ENCODE data around the gene AVL9. TPM values are rescaled to one million over a fixed set of nuclear protein-coding genes. Genes with fewer than 3 reads are reported as not detected.
"Not testable (repeated sequence)": the region's sequence is repeated elsewhere in the genome, so short reads cannot be mapped to it uniquely, and the experiment has no call there.

Gene AVL9
- total RNA-seq, 1 donor from 2014 or later, result 33.1 TPM

DNA sequence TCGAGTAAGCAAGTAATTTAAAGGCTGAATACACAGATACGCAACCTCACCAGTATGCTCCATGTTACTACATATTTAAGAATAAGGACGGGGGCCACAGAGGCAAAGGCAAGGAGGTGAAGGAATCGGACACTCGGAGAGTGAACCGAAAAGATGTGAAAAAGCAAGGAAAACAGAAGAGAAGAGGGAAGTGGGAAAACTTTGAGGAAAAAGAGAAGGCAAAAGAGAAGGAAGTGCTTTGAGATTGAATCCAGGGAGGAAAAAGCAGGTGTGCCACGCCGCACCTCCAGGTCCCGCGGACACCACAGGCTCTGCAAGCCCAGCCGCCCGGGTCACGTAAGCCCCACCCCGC is 367 bp upstream of the AVL9 start:
- DNase-seq (ENCODE audit: extremely low read depth, low read depth, low spot score), result no peak

- DNase-seq (ENCODE audit: extremely low read depth, low read depth, low spot score), result no peak
These were observed 944 bp downstream of the AVL9 start for GRCh38 chr7:32496052-32496813.

- not testable (repeated sequence) for DNase-seq (ENCODE audit: extremely low read depth, low read depth, low spot score)
These were observed 4.5 kb downstream of the AVL9 start for GRCh38 chr7:32499755-32500154.

GRCh38 chr7:32500216-32500615 is 4.9 kb downstream of the AVL9 start:
- not testable (repeated sequence) for DNase-seq (ENCODE audit: extremely low read depth, low read depth, low spot score)

GRCh38 chr7:32500922-32501341 is 5.6 kb downstream of the AVL9 start:
- DNase-seq (ENCODE audit: extremely low read depth, low read depth, low spot score), result no peak

GRCh38 chr7:32501522-32501921 is 6.2 kb downstream of the AVL9 start:
- DNase-seq (ENCODE audit: extremely low read depth, low read depth, low spot score), result no peak

DNA sequence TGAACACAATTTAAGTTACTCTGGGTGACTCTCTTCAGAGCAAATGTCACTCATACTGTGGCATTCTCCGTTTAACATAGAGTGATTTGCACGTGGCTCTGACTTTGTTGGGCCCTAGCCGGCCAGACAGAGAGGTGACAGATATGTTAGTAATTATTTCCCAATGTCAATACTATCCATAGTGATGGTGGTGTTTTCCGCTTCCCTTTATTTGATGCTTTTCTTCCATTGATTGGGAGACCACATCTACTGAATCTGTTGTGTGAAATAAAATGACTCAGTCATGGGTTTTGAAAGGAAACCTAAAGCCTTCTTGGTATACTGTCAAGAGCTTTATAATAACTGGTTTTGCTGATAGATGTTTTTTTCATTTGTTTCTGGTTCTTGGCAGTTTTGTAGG is 7.4 kb downstream of the AVL9 start:
- no peak for DNase-seq (ENCODE audit: extremely low read depth, low read depth, low spot score)

- DNase-seq (ENCODE audit: extremely low read depth, low read depth, low spot score), result no peak
These were observed 11.2 kb downstream of the AVL9 start for GRCh38 chr7:32506266-32507054.

DNA sequence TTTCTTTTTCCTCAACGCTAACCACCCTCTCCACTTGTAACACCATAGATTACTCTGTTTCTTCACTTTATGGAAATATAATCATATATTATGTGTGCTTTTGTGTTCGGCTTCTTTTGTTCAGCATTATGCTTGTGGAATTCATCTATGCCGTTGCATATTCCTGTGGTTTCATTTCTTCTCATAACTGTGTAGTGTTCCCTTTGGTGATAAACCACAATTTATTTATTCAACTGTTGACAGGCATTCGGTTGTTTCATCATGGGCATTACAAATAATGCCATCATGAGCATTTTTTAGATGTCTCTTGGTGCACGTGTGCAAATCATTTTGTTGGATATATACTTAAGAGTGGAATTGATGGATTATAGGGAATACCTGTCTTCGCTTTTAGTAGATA is 12.1 kb downstream of the AVL9 start:
- no peak for DNase-seq (ENCODE audit: extremely low read depth, low read depth, low spot score)

GRCh38 chr7:32511791-32512190 is 16.5 kb downstream of the AVL9 start:
- no peak for DNase-seq (ENCODE audit: extremely low read depth, low read depth, low spot score)

- no peak for DNase-seq (ENCODE audit: extremely low read depth, low read depth, low spot score)
These were observed 17.9 kb downstream of the AVL9 start for GRCh38 chr7:32513210-32513609.

DNA sequence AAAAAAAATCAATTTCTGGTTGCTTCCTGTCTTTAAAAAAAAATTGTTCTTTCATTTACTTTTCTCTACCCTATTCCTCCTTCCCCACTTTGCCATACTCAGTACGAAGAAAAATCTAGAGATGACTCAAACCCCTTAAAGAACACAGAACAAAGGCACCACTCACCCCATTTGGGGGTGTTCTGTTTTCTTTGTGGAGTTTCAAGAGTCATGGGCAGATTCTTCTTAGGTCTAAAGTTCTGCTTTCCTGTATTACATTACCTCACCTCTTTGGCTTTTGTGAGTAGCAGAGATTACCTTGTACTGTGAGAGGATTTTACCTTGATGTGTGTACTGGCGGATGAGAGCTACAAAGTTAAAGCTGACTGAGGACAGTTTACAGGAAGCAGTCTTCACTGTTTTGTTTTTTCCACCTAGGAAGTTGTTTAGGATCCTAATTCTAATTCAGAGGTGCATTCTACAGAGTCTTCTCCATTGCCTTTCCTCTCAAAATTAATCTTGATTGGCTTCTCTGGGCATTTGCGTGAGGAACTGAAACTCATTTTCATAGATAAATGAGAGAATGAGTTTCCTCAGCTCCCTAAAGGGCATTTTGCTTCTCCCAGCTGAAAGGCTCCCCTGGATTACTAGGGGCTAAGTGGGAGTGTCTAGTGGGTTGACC is 20.7 kb downstream of the AVL9 start:
- no peak for DNase-seq (ENCODE audit: extremely low read depth, low read depth, low spot score)

DNA sequence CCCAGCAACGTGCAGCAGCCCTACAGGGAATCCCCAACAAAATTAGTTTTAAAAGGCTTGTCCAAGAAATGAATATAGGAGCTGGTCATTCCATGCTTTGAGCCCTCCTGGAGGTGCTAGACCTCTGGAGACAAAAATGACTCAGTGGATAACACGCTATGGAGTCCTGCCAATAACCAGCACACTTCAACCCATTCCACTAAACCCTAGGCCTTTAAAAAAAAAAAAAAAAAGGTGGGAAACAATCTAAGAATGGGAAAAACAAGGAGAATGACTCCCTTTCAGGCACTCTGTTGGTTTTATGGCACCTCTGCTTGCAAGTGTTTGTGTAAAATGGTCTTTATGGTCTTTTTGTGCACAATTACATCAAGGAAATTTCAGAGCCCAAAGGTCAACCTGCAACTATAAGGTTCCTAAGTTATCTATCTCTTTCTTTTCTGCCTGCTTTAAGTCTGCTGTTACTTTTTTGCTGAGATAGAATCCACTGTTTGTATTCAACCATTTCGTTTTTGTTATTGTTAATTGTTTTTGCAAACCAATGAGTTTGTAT is 21.3 kb downstream of the AVL9 start:
- no peak for DNase-seq (ENCODE audit: extremely low read depth, low read depth, low spot score)

GRCh38 chr7:32518534-32519140 is 23.3 kb downstream of the AVL9 start:
- no peak for DNase-seq (ENCODE audit: extremely low read depth, low read depth, low spot score)

DNA sequence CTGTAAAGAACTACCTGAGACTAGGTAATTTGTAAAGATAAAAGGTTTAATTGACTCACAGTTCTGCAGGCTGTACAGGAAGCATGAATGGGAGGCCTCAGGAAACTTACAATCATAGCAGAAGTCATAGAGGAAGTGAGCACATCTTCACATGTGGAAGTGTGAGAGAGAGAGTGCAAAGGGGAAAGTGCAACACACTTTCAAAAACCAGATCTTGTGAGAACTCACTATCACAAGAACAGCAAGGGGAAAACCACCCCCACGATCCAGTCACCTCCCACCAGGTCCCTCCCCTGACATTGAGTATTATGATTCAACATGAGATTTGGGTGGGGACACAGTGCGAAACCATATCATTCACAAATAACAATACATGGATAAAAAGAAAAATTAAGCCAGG is 24.5 kb downstream of the AVL9 start:
- DNase-seq (ENCODE audit: extremely low read depth, low read depth, low spot score), result no peak

- no peak for DNase-seq (ENCODE audit: extremely low read depth, low read depth, low spot score)
These were observed 27.6 kb downstream of the AVL9 start for GRCh38 chr7:32522746-32523530.

GRCh38 chr7:32524631-32525030 is 29.3 kb downstream of the AVL9 start:
- DNase-seq (ENCODE audit: extremely low read depth, low read depth, low spot score), result no peak

DNA sequence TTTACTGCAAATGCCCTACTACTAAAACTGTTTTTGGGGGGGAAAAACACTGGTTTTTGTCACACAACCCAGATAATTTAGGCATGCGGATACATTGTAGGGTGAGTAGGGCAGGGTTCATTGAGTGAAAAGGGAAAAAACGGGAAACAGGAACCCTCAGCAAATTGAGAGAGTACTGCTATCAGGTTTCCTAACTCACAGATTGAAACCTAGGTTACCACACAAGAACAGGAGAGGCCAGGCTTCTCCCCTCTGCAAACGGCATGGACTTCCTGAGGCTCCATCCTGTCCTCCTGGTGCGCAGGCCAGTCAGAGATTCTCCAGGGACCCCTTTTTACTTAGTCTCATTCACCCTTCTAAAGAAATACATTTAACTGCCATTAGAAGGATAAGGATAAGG is 30.6 kb downstream of the AVL9 start:
- no peak for DNase-seq (ENCODE audit: extremely low read depth, low read depth, low spot score)

DNA sequence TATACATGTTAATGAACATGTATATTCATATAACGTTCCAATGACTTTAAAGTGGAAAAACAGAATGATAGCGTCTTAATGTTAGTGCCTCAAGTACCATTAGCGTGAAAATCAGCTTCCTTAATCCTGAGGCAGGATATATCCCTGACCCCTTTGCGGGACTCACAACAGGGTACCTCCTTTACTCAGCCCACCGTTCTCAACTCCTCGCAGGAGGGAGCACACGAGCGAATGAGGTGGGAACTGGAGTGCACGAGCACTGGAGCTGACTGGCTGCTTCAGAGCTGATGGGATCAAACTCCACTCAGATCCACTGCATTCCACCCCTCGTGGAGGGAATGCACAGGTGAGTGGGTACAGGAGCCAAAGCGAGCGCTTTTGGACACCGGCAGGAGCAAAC is 36.1 kb downstream of the AVL9 start:
- DNase-seq (ENCODE audit: extremely low read depth, low read depth, low spot score), result no peak

- DNase-seq (ENCODE audit: extremely low read depth, low read depth, low spot score), result no peak
These were observed 36.8 kb downstream of the AVL9 start for GRCh38 chr7:32532086-32532485.
